H4 (cell line): ENCODE data around the gene MSMO1. TPM values are rescaled to one million over a fixed set of nuclear protein-coding genes. Genes with fewer than 3 reads are reported as not detected.
"Not testable (repeated sequence)": the region's sequence is repeated elsewhere in the genome, so short reads cannot be mapped to it uniquely, and the experiment has no call there.

ENCODE experiments used
- DNase-seq: peaks from one replicate; pipeline ENCODE4 v3.0.0-alpha.2; 2015; ENCODE audit warnings: low spot score
- total RNA-seq: library from RNA; depleted of rRNA; stranded (reverse); fragments of >200 nt; shearing (Covaris generic); gene quantifications from 2 replicates; pipeline ENCODE4 v1.2.3, GENCODE V29; 2014; rRNA removed

Gene MSMO1
- 138 and 149 TPM in 2 replicates for total RNA-seq

DNA sequence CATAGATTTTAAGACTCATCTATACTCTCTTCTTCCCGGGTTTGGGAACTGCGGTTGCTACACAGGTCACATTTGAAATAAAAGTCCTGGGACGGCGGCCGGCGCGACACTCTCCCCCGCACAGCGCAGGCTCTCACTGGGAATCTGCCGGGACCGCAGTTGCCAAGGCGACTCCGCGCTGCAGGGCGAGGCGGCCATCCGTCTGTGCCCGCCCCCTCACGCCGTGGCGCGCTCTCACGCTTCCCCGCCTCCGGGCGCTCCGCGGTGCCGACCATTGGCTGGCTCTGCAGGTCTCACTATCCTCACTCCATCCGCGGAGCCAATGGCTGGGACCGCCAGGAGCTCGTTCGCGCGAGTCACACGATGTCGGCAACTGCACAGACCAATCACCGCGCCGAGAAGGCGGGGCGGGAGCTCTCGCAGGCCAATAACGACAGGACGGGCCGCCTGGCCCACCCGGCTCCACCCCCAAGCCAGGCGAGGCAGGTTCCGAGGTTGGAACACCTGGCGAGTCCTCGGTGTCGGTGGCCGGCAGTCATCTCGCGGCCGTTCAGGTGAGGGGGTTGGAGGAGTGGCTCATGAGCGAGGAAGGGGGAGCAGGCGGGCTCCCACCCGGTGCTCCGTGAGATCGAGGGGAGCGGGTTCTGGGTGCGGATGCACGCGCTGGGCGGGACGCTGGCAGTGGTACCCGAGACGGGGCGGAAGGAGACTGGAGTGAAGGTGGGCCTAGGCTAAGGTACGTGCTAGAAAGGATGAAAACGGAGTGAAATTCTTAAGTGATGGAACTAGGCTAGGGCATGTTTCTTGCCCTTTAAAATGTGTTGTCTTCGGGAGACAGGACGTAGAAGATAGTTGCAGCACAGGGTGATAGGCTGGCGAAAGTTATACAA lies at the start of gene MSMO1:
Gene MSMO1 (plus strand): TSS at position 459 of the 890 bp plus-strand sequence. CDS start 5,702 bp downstream, outside the sequence.
- peak; percentile 99 for DNase-seq

DNA sequence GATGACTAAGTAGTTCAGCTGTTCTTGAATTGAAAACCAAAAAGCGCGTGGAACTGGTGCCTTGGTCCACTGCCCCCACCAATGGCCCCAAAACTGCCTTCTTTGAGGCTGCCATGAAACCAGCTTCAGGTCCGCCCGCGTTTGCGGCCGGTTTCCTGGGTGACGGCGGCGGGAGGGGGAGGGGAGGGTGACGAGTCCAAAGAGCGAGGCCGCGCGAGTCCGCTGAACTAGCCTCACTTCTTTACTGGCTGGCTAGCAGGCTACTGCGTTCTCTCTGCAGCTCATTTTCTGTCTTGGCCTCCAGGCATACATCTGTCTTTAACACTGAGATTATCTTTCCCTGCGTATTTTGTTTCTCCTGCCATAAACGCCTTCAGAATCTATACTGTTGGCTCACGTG lies 47.9 kb upstream of the MSMO1 start:
- DNase-seq, result not testable (repeated sequence)

DNA sequence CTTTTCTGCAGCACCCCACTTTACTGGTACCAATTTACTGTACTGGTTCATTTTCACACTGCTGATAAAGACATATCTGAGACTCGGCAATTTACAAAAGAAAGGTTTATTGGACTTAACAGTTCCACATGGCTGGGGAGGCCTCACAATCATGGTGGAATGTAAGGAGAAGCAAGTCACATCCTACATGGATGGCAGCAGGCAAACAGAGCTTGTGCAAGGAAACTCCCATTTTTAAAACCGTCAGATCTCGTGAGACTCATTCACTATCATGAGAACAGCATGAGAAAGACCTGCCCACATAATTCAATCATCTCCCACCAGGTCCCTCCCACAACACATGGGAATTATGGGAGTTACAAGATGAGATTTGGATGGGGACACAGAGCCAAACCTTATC lies 42.8 kb upstream of the MSMO1 start:
- not testable (repeated sequence) for DNase-seq

DNA sequence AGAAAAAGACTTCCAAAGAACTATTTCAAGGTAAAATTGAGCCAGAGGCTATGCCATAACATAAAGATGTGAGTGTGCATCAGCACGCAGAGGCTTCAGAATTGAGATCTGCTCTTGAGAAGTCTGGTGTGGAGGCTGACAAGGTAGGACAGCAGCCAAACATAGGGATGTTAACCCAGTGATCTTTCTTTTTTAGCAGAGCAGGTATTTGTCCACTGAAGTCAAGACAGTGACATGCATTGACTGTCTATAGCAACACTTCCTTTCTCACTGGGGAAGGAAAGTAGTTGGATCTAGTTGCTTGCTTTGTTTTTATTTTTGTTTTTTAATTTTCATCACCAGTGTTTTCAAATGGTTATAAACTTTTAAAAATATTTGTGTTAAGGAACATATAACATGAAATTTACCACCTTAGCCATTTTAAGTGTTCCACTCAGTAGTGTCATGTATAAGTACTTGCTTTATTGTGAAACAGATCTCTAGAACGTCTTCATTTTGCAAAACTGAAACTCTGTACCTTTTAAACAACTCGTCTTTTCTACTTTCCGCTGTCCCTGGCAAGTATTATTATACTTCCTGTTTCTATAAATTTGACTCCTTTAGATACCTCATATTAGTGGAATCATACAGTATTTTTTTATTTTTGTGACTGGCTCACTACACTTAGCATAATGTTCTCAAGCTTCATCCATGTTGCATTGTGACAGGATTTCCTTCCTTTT lies 40.7 kb upstream of the MSMO1 start:
- DNase-seq, result not testable (repeated sequence)

DNA sequence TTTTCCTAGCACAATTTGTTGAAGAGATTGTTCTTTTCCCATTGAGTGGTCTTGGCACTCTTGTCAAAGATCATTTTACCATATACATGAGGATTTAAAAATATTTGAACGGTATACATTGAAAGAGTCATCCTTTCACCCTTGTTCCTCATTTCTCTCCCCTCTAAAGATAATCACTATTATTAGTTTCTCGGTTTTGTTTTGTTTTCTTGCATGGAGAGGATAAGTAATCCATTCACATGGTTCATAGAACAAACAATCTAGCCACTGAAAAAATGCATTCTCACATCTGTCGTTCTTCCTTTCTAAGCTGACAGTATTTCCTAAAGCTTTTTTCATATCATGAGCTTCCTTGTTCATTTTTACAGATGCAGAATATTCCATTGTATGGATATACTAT lies 39.2 kb upstream of the MSMO1 start:
- DNase-seq, result no peak

DNA sequence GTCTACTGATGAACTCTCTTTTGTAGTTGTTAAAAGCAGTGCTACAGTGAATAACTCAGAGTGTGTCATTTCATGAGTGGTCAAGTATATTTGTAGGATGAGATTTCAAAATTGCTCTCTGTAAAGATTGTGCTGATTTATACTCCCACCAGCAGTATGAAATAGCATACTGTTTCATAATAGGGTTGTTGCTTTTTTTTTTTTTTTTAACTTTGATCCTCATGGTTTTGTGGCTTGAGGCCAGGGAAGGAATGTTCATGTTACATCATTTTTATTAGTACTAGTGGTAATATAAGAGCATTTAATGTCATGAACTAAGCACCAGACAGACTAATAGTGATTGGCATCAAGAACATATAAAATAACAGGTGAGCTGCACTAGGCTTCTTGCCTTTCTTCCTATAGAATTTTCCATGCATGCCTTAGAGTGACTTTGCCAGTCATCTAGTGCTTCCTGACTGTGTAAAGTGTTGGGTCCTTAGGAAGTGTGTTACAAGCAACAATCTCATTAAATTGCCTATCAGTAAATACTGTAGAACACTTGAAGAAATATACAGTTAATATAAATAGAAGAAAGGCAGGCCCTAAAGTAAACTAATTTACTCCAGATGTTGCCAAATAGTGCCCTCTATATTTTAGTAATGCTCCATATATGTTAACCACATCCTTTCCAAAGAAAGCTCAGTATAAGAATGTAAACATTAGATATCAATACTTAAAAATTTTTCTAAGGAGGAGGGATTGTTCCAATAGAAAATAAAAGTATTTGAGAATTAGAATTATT lies 38.6 kb upstream of the MSMO1 start:
- no peak for DNase-seq

DNA sequence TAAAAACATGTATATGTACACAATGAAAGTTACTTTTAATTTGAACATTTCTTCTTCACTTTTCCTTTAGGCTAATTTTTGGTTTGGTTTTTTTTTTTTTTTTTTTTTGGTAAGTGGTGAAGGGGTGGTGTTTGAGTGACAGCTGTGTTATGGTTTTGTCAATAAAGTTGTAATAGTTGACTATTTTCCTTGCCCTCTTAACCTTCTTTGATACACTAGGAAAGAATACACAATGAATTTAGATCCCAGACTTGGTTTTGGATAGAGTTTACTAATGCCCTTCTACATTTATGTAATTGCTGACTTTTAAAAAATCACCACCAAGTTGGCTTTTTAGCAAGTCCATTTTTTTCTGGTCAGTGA lies 38.1 kb upstream of the MSMO1 start:
- no peak for DNase-seq

DNA sequence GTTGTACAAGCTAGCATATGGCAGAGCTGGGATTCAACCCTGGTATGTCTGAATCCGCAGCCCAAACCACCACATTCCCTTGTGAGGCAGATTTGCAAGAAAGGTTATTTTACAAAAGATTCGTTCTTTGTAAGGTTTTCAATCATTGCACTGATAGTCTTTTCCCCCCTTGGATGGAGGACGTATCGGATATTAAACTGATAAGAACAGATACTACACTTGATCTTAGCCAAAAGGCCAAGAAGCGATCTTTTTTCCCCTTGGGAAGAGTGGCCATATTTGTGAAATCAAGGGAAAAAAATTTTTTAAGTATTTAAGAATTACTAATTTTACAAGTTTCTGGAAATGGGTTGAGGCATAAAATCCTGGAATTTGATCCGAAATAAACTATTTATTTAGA lies 34.4 kb upstream of the MSMO1 start:
- no peak for DNase-seq

DNA sequence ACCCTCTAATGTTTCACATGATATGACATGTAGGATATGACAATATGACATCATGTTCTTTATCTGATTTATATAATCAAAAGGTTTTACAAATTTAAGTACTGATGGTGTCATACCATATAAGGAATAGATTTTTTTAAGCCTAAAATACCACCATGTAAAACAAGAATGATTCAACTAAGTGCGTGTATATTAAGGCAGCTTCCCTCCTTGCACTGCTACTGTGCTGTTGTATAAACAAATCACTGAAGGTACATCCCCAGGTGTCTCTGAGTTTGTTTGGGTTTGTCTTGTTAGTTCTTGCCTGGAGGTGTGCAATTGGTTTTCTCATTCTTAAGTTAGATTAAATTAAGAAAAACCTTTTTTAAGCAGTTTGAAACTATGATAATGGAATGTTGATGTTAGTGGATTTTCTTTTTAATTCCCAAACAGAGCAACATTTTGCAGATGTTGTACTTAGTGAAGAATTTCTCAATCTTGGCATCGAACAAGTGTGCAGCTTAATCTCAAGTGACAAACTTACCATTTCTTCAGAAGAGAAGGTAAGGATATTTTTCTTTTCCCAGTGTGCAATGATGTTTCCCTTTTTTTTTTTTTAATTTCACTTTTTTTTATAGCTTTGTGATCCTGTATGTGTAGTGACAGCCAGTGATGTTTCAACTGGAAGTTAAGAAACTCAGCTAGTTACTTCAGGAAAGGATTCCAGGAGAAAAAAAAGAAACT lies 33.4 kb upstream of the MSMO1 start:
- no peak for DNase-seq

DNA sequence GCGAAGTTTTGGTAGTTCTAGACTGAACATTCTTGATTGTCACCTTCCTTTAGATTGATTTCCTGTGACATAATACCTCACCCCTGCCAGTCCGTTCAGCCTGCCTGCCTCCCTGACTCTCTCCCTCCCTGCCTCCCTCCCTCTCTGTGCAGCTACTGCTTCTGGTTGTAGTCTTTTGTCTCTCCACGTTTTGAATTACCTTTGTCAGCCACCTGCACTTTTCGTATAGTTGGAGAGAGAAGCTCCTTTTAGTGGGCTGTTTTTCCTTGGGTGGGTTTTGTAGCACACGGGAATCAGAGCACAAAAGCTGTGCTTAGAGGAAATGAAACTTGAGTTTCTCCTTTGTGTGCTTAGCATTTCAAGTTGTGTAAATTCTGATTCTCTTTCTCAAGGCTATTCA lies 32.6 kb upstream of the MSMO1 start:
- no peak for DNase-seq

DNA sequence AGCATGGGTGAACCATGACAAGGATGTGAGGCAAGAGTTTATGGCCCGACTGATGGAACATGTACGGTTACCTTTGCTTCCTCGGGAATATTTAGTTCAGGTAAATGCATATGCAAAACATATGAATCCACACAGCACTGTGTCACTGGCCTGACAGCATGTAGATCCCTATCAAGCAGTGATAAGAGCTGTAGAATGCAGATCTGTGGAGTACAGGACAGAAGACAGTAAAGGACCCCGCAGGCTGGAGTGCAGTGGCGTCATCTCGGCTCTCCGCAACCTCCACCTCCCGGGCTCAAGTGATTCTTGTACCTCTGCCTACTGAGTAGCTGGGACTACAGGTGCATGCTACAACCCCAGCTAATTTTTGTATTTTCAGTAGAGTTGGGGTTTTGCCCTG lies 29.8 kb upstream of the MSMO1 start:
- DNase-seq, result no peak

DNA sequence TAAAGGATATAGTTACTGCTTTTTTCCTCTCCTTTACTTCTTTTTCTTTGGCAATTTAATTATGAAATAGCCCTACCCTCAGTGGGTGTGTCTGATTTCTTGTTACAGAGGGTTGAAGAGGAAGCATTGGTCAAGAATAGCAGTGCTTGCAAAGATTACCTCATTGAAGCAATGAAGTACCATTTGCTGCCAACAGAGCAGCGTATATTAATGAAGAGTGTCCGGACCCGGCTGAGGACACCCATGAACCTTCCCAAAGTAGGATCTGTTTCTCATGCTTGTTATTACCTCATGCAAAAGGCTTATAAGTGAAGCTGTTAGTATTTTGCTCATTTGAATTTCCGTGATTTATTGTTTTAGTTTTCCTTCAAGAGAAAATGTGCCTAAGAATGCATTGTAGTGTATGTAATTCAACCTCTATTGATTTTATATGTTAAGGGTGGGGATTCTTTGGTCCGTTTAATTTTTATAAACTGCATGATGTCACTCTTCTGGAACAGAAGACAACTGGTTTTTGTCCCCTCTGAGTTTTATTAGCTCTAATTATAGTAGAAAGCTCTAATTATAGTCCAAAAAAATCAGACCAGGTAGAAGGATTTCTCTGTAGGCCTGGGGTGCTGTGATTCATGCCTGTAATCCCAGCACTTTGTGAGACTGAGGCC lies 27.9 kb upstream of the MSMO1 start:
- no peak for DNase-seq

DNA sequence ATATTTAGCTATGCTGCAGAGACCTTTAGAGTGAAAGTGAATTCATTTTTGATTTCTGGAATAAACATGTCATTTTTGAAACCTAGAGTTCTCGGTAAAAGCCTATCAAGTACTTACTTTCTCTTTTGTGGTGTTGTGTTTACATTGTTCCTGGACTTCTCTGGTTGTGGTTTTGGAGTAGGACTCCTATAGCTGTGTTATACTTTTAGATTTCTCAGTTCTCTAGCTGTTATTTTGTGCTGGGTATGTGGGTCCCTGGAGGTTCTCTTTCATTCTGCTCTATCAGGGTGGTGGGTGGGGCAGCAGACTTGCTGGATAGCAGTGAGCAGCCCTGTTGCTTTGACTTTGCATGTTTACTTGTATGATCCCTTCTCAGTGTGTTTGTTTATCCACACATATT lies 25.6 kb upstream of the MSMO1 start:
- DNase-seq, result peak; percentile 47

DNA sequence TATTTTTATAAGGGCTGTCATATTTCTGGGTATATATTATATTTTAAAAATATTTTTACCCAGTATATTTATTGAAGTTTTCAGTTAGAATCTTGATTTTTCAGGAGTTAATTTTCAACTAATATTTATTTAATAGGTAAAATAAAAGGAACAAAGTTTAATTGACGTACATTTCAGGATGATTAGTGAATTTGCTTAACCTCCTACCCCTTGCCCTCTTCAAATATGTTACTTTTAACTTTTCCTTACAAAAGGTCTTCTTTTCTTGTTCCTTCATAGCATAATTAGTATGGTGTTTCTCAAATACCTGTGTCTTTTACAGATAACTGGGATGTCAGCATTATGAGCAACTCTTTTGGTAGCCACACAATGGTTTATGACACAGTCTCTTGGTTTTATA lies 24.8 kb upstream of the MSMO1 start:
- DNase-seq, result no peak

DNA sequence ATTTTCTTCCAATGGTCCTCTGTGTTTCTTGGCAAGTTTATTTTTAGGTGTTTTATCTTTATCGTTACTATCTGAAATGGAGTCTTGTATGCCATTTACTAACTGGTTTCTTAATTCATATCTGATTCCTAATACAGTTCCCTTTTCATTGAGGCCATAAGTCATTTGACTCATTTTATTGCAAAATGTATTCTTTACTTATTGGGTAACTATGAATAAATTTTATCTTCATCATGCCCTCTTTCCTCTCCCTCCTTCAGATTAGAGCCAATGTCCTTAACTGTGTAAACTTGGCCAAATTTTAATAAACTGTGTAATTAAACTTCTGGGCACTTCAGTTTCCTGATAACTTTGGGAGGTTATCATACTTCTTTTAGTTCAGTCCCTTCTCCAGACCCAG lies 19.3 kb upstream of the MSMO1 start:
- no peak for DNase-seq

DNA sequence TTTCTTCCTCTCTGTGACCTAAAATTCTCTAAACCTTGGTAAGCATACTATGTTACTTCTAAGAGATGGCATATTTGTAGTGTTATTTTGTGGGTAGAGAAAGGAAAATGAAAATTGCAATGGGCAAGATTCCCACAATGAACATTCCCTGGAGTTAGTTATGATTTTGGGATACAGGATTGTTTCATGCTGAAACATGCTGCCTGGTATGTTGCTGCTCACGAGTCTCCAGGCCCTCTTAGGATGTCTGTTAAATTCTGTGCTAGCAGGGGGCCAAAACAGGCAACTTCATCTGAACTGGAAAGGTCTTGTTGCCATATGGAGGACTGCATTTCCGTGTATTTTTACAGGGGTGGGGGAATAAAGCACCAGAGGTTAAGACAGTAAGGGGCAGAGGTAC lies 18.9 kb upstream of the MSMO1 start:
- no peak for DNase-seq

DNA sequence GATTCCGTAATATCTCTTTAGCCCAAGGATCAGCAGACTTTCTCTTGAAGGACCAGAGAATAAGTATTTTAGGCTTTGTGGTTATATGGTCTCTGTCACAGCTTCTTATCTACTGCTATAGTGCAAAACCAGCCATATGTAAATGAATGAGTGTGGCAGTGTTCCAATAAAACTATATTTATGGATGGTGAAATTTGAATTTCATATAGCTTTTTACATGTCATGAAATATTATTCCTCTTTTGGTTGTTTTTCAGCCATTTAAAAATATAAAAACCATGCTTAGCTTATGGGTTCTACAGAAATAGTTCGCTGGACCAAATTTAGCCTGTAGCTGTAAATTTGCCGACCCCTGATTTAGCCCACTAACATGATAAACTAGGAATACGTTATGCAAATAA lies 18.0 kb upstream of the MSMO1 start:
- no peak for DNase-seq

DNA sequence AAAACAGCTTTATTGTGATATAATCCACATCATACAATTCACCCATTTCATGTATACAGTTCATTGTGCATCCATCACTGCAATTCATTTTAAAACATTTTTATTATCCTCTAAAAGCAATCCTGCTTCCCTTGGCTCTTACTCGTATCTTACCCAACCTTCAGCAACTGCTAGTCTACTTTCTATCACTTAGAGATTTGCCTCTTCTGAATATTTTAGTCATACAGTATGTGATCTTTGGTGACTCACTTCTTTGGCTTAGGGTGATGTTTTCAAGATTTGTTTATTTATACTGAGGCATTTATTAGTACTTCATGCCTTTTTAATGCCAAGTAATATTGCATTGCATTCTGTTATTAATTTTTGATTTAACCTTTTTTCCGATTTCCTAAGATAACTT lies 15.0 kb upstream of the MSMO1 start:
- DNase-seq, result no peak

DNA sequence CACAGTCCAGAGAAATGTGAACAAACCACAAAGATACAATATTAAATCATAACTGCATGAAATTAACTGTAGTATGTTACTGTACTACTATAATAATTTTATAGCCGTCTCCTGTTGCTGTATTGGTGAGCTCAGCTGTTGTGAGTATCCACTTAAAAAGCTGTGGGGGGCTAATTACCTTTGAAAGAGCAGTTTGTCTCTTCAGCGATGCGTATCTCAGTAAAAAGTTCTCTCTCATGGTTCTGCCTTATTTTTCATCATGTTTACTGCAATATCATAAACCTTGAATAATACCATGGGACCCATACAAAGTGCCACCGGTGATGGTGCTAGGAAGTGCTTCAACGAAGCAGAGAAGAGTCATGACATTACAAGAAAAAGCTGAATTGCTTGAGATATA lies 8.4 kb upstream of the MSMO1 start:
- DNase-seq, result no peak

DNA sequence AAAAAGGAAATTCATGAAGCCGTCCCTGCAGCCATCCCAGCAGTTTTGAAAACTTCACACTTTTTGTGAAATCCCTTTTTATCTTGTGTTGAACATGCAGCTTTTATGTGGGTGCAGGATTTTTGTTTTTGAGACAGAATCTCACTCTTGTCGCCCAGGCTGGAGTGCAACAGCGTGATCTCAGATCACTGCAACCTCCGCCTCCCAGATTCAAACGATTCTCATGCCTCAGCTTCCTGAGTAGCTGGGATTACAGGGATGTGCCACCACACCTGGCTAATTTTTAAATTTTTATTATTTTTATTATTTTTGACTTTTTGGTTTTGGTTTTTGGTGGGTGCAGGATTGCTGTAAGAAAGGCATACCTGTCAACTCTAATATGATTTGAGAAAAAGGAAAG lies 8.0 kb upstream of the MSMO1 start:
- no peak for DNase-seq

DNA sequence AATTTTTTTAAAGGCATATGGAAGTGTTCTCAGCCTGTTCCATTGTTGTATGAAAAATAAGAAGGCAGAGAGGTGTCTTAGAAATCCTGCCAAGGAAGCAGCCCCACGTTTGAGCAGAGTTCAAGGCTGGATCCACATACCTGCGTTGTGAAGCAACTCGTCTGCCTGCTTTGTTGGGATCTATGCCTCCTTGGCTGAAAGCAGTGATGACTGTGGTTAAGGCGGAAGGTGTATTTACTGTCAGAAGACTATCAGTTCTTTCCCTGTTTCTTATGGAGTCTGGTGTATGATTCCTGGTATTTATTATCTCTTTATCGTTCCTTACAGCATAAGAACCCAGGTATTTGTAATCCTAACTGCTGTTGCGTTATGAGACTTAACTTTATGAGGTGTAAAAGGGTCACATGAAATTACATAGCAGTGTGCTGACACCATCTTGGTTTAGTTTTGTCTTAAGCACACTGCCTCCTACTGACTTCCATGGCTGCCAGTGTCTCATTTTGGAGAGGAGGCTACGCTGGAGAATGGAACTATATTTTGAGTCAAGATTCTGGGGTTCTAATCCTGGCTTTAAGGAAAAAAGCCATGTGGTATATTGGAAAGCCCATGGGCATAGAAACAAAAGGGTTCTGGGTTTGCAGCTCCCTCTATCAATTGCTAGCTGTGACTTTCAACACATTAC lies 3.1 kb upstream of the MSMO1 start:
- DNase-seq, result no peak
